HFFc6 (cell line): ENCODE measurements around the gene CCL1. TPM values are rescaled to one million over a fixed set of nuclear protein-coding genes. Genes with fewer than 3 reads are reported as not detected.

Source experiments
- DNase-seq: peaks from one replicate; pipeline ENCODE4 v3.0.0-alpha.2; 2018
- H3K27ac Mint-ChIP-seq: 2 replicates; pipeline ENCODE4 v1.8.0; 2020; ENCODE audit warnings: mild to moderate bottlenecking, mixed read lengths
- H3K27me3 Mint-ChIP-seq: 2 replicates; pipeline ENCODE4 v1.8.0; 2021; ENCODE audit warnings: mild to moderate bottlenecking, moderate library complexity, mixed read lengths; ENCODE audit not compliant: insufficient read depth
- H3K36me3 Mint-ChIP-seq: 2 replicates; pipeline ENCODE4 v1.8.0; 2021; ENCODE audit warnings: low read depth, mixed read lengths
- H3K4me1 Mint-ChIP-seq: 2 replicates; pipeline ENCODE4 v1.8.0; 2020; ENCODE audit warnings: low read depth, mixed read lengths
- H3K4me3 Mint-ChIP-seq: 2 replicates; pipeline ENCODE4 v1.8.0; 2020; ENCODE audit warnings: mild to moderate bottlenecking, moderate library complexity, mixed read lengths
- H3K9me3 Mint-ChIP-seq: 2 replicates; pipeline ENCODE4 v1.8.0; 2020; ENCODE audit warnings: mild to moderate bottlenecking, mixed read lengths
- total RNA-seq, 6 experiments: library from RNA; stranded (reverse); fragmentation: NEBNext Ultra II Directional; extraction: Animal tissue kit (Norgen Biotek cat#: 25700); gene quantifications; 2 replicates in 1 of 6; 3 replicates in 5 of 6; pipeline ENCODE4 v1.2.3, GENCODE V29; 2021
- TF ChIP-seq, protein P1 (sequence below): fragments of 200-600 bp; sonication (generic); IDR thresholded peaks from 2 replicates; pipeline ENCODE4 v1.5.0; 2021; ENCODE audit warnings: antibody characterized with exemption, mild to moderate bottlenecking

CCL1 gene
- total RNA-seq, 6 experiments from 2014 or later = 0.55 TPM; not detected in 5

- Mint-ChIP-seq H3K4me3 (no peak overlapping the region), H3K4me1 (peaks cover 12% of the 10 kb centered on the region; the same call in 1 of the 2 replicates), H3K27ac (no peak overlapping the region), H3K36me3 (no peaks in the 10 kb centered on the region), H3K27me3 (peaks cover 14% of the 10 kb centered on the region), H3K9me3 (no peaks in the 10 kb centered on the region)
- TF ChIP-seq, protein P1, sequence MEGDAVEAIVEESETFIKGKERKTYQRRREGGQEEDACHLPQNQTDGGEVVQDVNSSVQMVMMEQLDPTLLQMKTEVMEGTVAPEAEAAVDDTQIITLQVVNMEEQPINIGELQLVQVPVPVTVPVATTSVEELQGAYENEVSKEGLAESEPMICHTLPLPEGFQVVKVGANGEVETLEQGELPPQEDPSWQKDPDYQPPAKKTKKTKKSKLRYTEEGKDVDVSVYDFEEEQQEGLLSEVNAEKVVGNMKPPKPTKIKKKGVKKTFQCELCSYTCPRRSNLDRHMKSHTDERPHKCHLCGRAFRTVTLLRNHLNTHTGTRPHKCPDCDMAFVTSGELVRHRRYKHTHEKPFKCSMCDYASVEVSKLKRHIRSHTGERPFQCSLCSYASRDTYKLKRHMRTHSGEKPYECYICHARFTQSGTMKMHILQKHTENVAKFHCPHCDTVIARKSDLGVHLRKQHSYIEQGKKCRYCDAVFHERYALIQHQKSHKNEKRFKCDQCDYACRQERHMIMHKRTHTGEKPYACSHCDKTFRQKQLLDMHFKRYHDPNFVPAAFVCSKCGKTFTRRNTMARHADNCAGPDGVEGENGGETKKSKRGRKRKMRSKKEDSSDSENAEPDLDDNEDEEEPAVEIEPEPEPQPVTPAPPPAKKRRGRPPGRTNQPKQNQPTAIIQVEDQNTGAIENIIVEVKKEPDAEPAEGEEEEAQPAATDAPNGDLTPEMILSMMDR = no peak
- DNase-seq = no peak
Measured at GRCh38 chr17:34369571-34369970, 6.5 kb upstream of the CCL1 start.

- Mint-ChIP-seq H3K4me3 (no peak overlapping the region), H3K9me3 (no peaks in the 10 kb centered on the region), H3K36me3 (no peaks in the 10 kb centered on the region), H3K27ac (no peak overlapping the region), H3K27me3 (peaks cover 14% of the 10 kb centered on the region), H3K4me1 (peaks cover 12% of the 10 kb centered on the region; the same call in 1 of the 2 replicates)
- no peak for DNase-seq
- TF ChIP-seq, protein P1 = no peak
Measured at GRCh38 chr17:34368946-34369500, 6.0 kb upstream of the CCL1 start.

GRCh38 chr17:34368196-34368945 lies 5.3 kb upstream of the CCL1 start:
- Mint-ChIP-seq H3K27ac (no peak overlapping the region), H3K36me3 (no peaks in the 10 kb centered on the region), H3K9me3 (no peaks in the 10 kb centered on the region), H3K4me3 (no peak overlapping the region), H3K4me1 (peaks cover 12% of the 10 kb centered on the region; the same call in 1 of the 2 replicates), H3K27me3 (peaks cover 14% of the 10 kb centered on the region; the same call in 1 of the 2 replicates)
- TF ChIP-seq, protein P1 = no peak
- no peak for DNase-seq

- H3K9me3 Mint-ChIP-seq = no peaks in the 10 kb centered on the region
- H3K27me3 Mint-ChIP-seq = peaks cover 14% of the 10 kb centered on the region; the same call in 1 of the 2 replicates
- TF ChIP-seq, protein P1 = no peak
- peaks cover 12% of the 10 kb centered on the region; the same call in 1 of the 2 replicates for H3K4me1 Mint-ChIP-seq
- no peak overlapping the region for H3K27ac Mint-ChIP-seq
- H3K4me3 Mint-ChIP-seq = no peak overlapping the region
- no peaks in the 10 kb centered on the region for H3K36me3 Mint-ChIP-seq
- DNase-seq = no peak
Measured at GRCh38 chr17:34367486-34368195, 4.6 kb upstream of the CCL1 start.

- H3K9me3 Mint-ChIP-seq = no peaks in the 10 kb centered on the region
- peaks cover 11% of the 10 kb centered on the region; the same call in 1 of the 2 replicates for H3K4me1 Mint-ChIP-seq
- H3K27me3 Mint-ChIP-seq = peaks cover 14% of the 10 kb centered on the region; the same call in 1 of the 2 replicates
- H3K36me3 Mint-ChIP-seq = no peaks in the 10 kb centered on the region
- no peak overlapping the region for H3K27ac Mint-ChIP-seq
- no peak overlapping the region for H3K4me3 Mint-ChIP-seq
- DNase-seq = no peak
- TF ChIP-seq, protein P1 = no peak
Measured at GRCh38 chr17:34366529-34367107, 3.6 kb upstream of the CCL1 start.
